WTC11 (cell line): ENCODE data around the gene INPP5K. TPM values are rescaled to one million over a fixed set of nuclear protein-coding genes. Genes with fewer than 3 reads are reported as not detected.
A peak's percentile ranks its signal among the peaks of the same experiment; 100 is the strongest.

Experiments used
- ATAC-seq: fragments of 200-7000 bp; cut with Tn5 transposase; 2 replicates; pipeline ENCODE4 v1.10.0; 2021; ENCODE audit warnings: mild to moderate bottlenecking, moderate library complexity
- CTCF ChIA-PET: fragments of 300-600 bp; sonication (Branson Sonifier 250); formaldehyde crosslinking; loops from one replicate; lab custom pipeline; 2021; ENCODE audit warnings: antibody characterized with exemption; lab: Charles Lee
- POLR2A ChIA-PET: fragments of 350-600 bp; sonication (Branson Sonifier 250); formaldehyde crosslinking; loops from one replicate; lab custom pipeline; 2021; ENCODE audit warnings: antibody characterized with exemption; lab: Charles Lee
- DNase-seq: peaks from one replicate; pipeline ENCODE4 v3.0.0; 2021; ENCODE audit warnings: low spot score
- H3K27ac Mint-ChIP-seq: 2 replicates; pipeline ENCODE4 v1.8.0; 2021; ENCODE audit warnings: mixed read lengths
- H3K27me3 Mint-ChIP-seq: 2 replicates; pipeline ENCODE4 v1.8.0; 2021; ENCODE audit warnings: low read depth, mild to moderate bottlenecking, moderate library complexity, mixed read lengths
- H3K36me3 Mint-ChIP-seq: 2 replicates; pipeline ENCODE4 v1.8.0; 2021; ENCODE audit warnings: mixed read lengths
- H3K4me1 Mint-ChIP-seq: 2 replicates; pipeline ENCODE4 v1.8.0; 2022; ENCODE audit warnings: mixed read lengths
- H3K4me3 Mint-ChIP-seq: 2 replicates; pipeline ENCODE4 v1.8.0; 2021; ENCODE audit warnings: mild to moderate bottlenecking, moderate library complexity, mixed read lengths
- H3K9me3 Mint-ChIP-seq: 2 replicates; pipeline ENCODE4 v1.8.0; 2021; ENCODE audit warnings: mixed read lengths
- ARID4B ChIP-seq: sonication (generic); formaldehyde crosslinking; IDR thresholded peaks from 2 replicates; pipeline ENCODE4 v1.8.0; 2023; ENCODE audit warnings: missing genetic modification reagents, mild to moderate bottlenecking, borderline replicate concordance
- ATF1 ChIP-seq: sonication (generic); formaldehyde crosslinking; IDR thresholded peaks from 2 replicates; pipeline ENCODE4 v1.8.1; 2023; ENCODE audit warnings: mild to moderate bottlenecking, moderate library complexity, missing genetic modification reagents
- E2F1 ChIP-seq: sonication (generic); formaldehyde crosslinking; IDR thresholded peaks from 2 replicates; pipeline ENCODE4 v1.8.0; 2022; ENCODE audit warnings: mild to moderate bottlenecking, missing genetic modification reagents
- EMX1 ChIP-seq: fragments of 250-450 bp; sonication (Bioruptor Pico); IDR thresholded peaks from 2 replicates; pipeline ENCODE4 v1.8.0; 2021; ENCODE audit warnings: mild to moderate bottlenecking
- FOXJ3 ChIP-seq: sonication (generic); formaldehyde crosslinking; IDR thresholded peaks from 2 replicates; pipeline ENCODE4 v1.9.0; 2021; ENCODE audit warnings: missing genetic modification reagents, mild to moderate bottlenecking, borderline replicate concordance
- IRF2 ChIP-seq: sonication (generic); formaldehyde crosslinking; IDR thresholded peaks from 2 replicates; pipeline ENCODE4 v1.8.0; 2022; ENCODE audit warnings: low read depth, missing genetic modification reagents, borderline replicate concordance
- NR3C1 ChIP-seq: sonication (generic); formaldehyde crosslinking; conservative IDR thresholded peaks from 2 replicates; pipeline ENCODE4 v1.8.1; 2023; ENCODE audit warnings: low read depth, mild to moderate bottlenecking, missing genetic modification reagents
- PREB ChIP-seq: sonication (generic); formaldehyde crosslinking; IDR thresholded peaks from 2 replicates; pipeline ENCODE4 v1.8.1; 2022; ENCODE audit warnings: mild to moderate bottlenecking, missing genetic modification reagents, moderate library complexity, borderline replicate concordance
- STAT6 ChIP-seq: sonication (generic); formaldehyde crosslinking; conservative IDR thresholded peaks from 2 replicates; pipeline ENCODE4 v1.8.1; 2023; ENCODE audit warnings: mild to moderate bottlenecking, low read depth, missing genetic modification reagents, moderate library complexity
- TP53 ChIP-seq: sonication (generic); formaldehyde crosslinking; IDR thresholded peaks from 2 replicates; pipeline ENCODE4 v1.8.1; 2023; ENCODE audit warnings: mild to moderate bottlenecking, missing genetic modification reagents
- ZMAT4 ChIP-seq: fragments of 250-450 bp; sonication (Bioruptor Pico); IDR thresholded peaks from 2 replicates; pipeline ENCODE4 v1.9.0; 2021; ENCODE audit warnings: mild to moderate bottlenecking
- ZNF232 ChIP-seq: sonication (generic); formaldehyde crosslinking; IDR thresholded peaks from 2 replicates; pipeline ENCODE4 v1.8.0; 2022; ENCODE audit warnings: mild to moderate bottlenecking, missing genetic modification reagents
- ZNF396 ChIP-seq: fragments of 250-450 bp; sonication (Bioruptor Pico); IDR thresholded peaks from 2 replicates; pipeline ENCODE4 v1.8.0; 2021; ENCODE audit warnings: mild to moderate bottlenecking, moderate library complexity, borderline replicate concordance
- ZNF425 ChIP-seq: fragments of 250-450 bp; sonication (Bioruptor Pico); conservative IDR thresholded peaks from 2 replicates; pipeline ENCODE4 v1.9.0; 2021; ENCODE audit warnings: mild to moderate bottlenecking
- ZNF512 ChIP-seq: sonication (generic); formaldehyde crosslinking; IDR thresholded peaks from 2 replicates; pipeline ENCODE4 v1.8.1; 2022; ENCODE audit warnings: missing genetic modification reagents, borderline replicate concordance
- total RNA-seq: library from RNA; stranded (reverse); gene quantifications from 3 replicates; pipeline ENCODE4 v1.2.3, GENCODE V29; 2021

INPP5K gene
- total RNA-seq, 1 experiment from 2014 or later, result 26.8 TPM

- no peak for TF ChIP-seq ZMAT4 (CRISPR knock-in tag)
- no peak for TF ChIP-seq PREB (CRISPR knock-in tag)
- TF ChIP-seq ZNF232 (CRISPR knock-in tag), result no peak
- TF ChIP-seq IRF2 (CRISPR knock-in tag), result no peak
- no peak for TF ChIP-seq STAT6 (CRISPR knock-in tag)
- TF ChIP-seq E2F1, result no peak
- no peak for TF ChIP-seq ATF1 (CRISPR knock-in tag)
- no peak for TF ChIP-seq EMX1 (CRISPR knock-in tag)
- TF ChIP-seq TP53 (CRISPR knock-in tag), result no peak
- TF ChIP-seq ZNF396 (CRISPR knock-in tag), result no peak
- TF ChIP-seq ZNF512 (CRISPR knock-in tag), result no peak
Observed at GRCh38 chr17:1555651-1556471, 39.4 kb upstream of the INPP5K start (continued).

- no peak overlapping the region for H3K4me3 Mint-ChIP-seq
- peaks cover 13% of the 10 kb centered on the region for H3K4me1 Mint-ChIP-seq
- no peak for DNase-seq
- no peak for ATAC-seq
- POLR2A ChIA-PET, result no interaction called here
- CTCF ChIA-PET, result interaction anchor here (0.7 to 1.7 kb wide), 3 partner anchors 19 to 94 kb away, joined by 3 to 7 read pairs (median 4); no protein-coding TSS in a partner anchor
- H3K36me3 Mint-ChIP-seq, result peaks cover 21% of the 10 kb centered on the region
- H3K27me3 Mint-ChIP-seq, result no peaks in the 10 kb centered on the region
- H3K27ac Mint-ChIP-seq, result peak overlapping the region; percentile 74; the same call in 1 of the 2 replicates
- H3K9me3 Mint-ChIP-seq, result no peaks in the 10 kb centered on the region
- TF ChIP-seq ZNF425 (CRISPR knock-in tag) (no peak), NR3C1 (CRISPR knock-in tag) (no peak), ARID4B (CRISPR knock-in tag) (no peak), STAT6 (CRISPR knock-in tag) (no peak), FOXJ3 (no peak)
Observed at GRCh38 chr17:1554751-1555540, 38.5 kb upstream of the INPP5K start.
